ENCODE results near the gene TMED1. TPM values are rescaled to one million over a fixed set of nuclear protein-coding genes. Genes with fewer than 3 reads are reported as not detected.
A peak's percentile ranks its signal among the peaks of the same experiment; 100 is the strongest.

TMED1 gene
- total and polyA plus RNA-seq, 2 of the 13 experiments (the other 11 are each of a cell fraction or from before 2014, with no cell fraction given): 48.3 to 51.8 TPM

DNA sequence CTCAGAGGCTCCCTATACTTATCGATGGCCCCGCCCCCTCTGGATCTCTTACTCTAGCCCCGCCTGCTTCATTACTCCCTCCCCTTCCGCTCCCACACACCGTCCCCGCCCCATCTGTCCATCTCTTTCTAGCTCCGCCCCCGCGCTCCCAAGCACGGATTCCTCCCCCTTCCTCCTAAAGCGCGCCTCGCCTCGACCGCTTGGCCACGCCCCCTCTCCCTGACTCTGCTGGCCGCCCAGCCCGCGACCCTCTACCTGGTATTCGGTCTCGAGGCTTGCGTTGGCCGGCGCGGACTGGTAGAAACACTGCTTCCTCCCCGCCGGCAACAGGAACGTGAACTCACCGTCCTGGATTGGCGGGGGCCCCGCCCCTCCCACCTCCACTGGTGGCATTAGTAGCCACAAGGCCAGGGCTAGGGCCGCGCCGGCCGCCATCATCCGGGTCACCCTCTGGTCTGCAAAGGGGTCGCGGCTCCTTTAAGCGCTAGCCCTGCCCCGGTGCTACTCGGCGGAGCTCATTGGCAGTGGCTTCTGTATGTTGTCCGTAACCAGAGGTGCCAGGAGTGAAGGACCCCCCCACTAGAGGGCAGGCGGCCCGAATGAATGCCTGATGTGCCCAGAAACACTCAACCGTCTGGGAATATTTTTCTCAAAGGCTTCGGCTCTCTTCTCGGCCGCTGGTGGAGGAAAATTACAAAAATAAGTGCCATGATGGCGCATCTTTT, at the start of gene TMED1 (continued):
- peak; percentile 68; the same call in 1 of the 2 replicates for TF ChIP-seq DRAP1 (CRISPR knock-in tag; IDR thresholded peaks at IDR 0.05)
- no peak for TF ChIP-seq MAZ (IDR thresholded peaks at IDR 0.05; ENCODE audit: borderline replicate concordance, low read depth, low read length)
- TF ChIP-seq MAZ (CRISPR knock-in tag; IDR thresholded peaks at IDR 0.05; ENCODE audit: low read depth): peak; percentile 73
- TF ChIP-seq TFDP2 (CRISPR knock-in tag; IDR thresholded peaks at IDR 0.05): no peak
- TF ChIP-seq TBP (CRISPR knock-in tag; IDR thresholded peaks at IDR 0.05): no peak
- TF ChIP-seq ARNT (IDR thresholded peaks at IDR 0.05): no peak
- TF ChIP-seq IRF2 (CRISPR knock-in tag; IDR thresholded peaks at IDR 0.05): peak; percentile 46; the same call in 1 of the 2 replicates
- TF ChIP-seq PHB2 (IDR thresholded peaks at IDR 0.05; ENCODE audit: partially characterized antibody): no peak
- 0 out of 2 replicates have a peak, but pooled peaks have one; percentile 31 for TF ChIP-seq KDM5B (CRISPR knock-in tag; IDR thresholded peaks at IDR 0.05; ENCODE audit: borderline replicate concordance)
- TF ChIP-seq MLXIP (CRISPR knock-in tag; IDR thresholded peaks at IDR 0.05; ENCODE audit: borderline replicate concordance): no peak
- no peak for TF ChIP-seq ZBTB1 (CRISPR knock-in tag; IDR thresholded peaks at IDR 0.05; ENCODE audit: borderline replicate concordance)
- 0 out of 2 replicates have a peak, but pooled peaks have one; percentile 18 for TF ChIP-seq RBAK (CRISPR knock-in tag; IDR thresholded peaks at IDR 0.05)
- no peak; the same call in 1 of the 2 replicates for TF ChIP-seq MYNN (CRISPR knock-in tag; IDR thresholded peaks at IDR 0.05; ENCODE audit: low read depth)
- TF ChIP-seq, protein P1, sequence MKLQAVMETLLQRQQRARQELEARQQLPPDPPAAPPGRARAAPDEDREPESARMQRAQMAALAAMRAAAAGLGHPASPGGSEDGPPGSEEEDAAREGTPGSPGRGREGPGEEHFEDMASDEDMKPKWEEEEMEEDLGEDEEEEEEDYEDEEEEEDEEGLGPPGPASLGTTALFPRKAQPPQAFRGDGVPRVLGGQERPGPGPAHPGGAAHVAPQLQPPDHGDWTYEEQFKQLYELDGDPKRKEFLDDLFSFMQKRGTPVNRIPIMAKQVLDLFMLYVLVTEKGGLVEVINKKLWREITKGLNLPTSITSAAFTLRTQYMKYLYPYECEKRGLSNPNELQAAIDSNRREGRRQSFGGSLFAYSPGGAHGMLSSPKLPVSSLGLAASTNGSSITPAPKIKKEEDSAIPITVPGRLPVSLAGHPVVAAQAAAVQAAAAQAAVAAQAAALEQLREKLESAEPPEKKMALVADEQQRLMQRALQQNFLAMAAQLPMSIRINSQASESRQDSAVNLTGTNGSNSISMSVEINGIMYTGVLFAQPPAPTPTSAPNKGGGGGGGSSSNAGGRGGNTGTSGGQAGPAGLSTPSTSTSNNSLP (IDR thresholded peaks at IDR 0.05; ENCODE audit: low read depth, low read length): no peak
- peak; percentile 59; the same call in 1 of the 2 replicates for TF ChIP-seq KLF6 (CRISPR knock-in tag; IDR thresholded peaks at IDR 0.05)
- TF ChIP-seq ZNF44 (CRISPR knock-in tag; IDR thresholded peaks at IDR 0.05): no peak
- TF ChIP-seq ZNF292 (CRISPR knock-in tag; IDR thresholded peaks at IDR 0.05; ENCODE audit: borderline replicate concordance, low read depth): no peak
- TF ChIP-seq ARHGAP35 (CRISPR knock-in tag; IDR thresholded peaks at IDR 0.05; ENCODE audit: borderline replicate concordance): 0 out of 2 replicates have a peak, but pooled peaks have one; percentile 34
- no peak for TF ChIP-seq NFE2L2 (IDR thresholded peaks at IDR 0.05; ENCODE audit: low read length)
- TF ChIP-seq, protein P2, sequence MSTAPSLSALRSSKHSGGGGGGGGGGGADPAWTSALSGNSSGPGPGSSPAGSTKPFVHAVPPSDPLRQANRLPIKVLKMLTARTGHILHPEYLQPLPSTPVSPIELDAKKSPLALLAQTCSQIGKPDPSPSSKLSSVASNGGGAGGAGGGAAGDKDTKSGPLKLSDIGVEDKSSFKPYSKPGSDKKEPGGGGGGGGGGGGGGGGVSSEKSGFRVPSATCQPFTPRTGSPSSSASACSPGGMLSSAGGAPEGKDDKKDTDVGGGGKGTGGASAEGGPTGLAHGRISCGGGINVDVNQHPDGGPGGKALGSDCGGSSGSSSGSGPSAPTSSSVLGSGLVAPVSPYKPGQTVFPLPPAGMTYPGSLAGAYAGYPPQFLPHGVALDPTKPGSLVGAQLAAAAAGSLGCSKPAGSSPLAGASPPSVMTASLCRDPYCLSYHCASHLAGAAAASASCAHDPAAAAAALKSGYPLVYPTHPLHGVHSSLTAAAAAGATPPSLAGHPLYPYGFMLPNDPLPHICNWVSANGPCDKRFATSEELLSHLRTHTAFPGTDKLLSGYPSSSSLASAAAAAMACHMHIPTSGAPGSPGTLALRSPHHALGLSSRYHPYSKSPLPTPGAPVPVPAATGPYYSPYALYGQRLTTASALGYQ (CRISPR knock-in tag; IDR thresholded peaks at IDR 0.05): 0 out of 2 replicates have a peak, but pooled peaks have one; percentile 48
- TF ChIP-seq ZMYM3 (CRISPR knock-in tag; IDR thresholded peaks at IDR 0.05): no peak
- peak; percentile 64; the same call in 1 of the 2 replicates for TF ChIP-seq CREM (IDR thresholded peaks at IDR 0.05)
- no peak for TF ChIP-seq CREM (CRISPR knock-in tag; IDR thresholded peaks at IDR 0.05)
